Measurements from ENCODE around the gene JARID2. TPM values are rescaled to one million over a fixed set of nuclear protein-coding genes. Genes with fewer than 3 reads are reported as not detected.

Gene JARID2
- polyA plus RNA-seq, 1 of the 3 experiments (the other 2 are of a cell fraction): 3.4 TPM

DNA sequence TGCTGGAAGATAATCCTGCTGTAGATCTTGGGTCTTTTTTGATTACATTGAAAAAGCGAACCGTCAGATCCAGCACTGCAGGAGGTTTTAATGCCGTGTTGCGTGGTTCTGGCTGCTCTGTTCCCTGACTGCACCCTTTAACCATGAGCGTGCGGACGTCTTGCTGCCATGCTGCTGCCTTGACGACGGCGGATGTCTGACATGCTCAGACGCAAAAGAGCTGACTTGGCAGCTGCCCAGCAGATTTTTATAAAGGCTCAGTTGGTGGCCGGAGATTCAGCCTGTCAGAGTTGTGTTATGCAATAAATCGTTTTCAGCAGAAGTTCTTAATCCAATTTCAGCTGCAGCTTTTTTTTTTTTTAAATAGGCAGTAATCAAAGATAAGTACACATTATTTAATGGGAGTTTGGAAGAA, 119.4 kb downstream of the JARID2 start:
- peaks cover 20% of the 10 kb centered on the region for H3K79me2 ChIP-seq (ENCODE audit: insufficient read depth)
- H3K27ac ChIP-seq (ENCODE audit: low read depth in 2 of 2, low read length in 1 of 2): peak overlapping the region in 1 of 2 experiments; percentile 26; a peak in 2 of 4 replicates
- H3F3A ChIP-seq (replicated peaks; ENCODE audit: insufficient read depth): peaks cover 8% of the 10 kb centered on the region
- H2AFZ ChIP-seq (ENCODE audit: low read depth): no peak overlapping the region
- H3K9me3 ChIP-seq: no peaks in the 10 kb centered on the region
- POLR2A ChIA-PET: no interaction called here
- H4K20me1 ChIP-seq (ENCODE audit: insufficient read depth): peaks cover 13% of the 10 kb centered on the region
- 12% methylated on average over 10 of the region's 13 CpGs for WGBS (ENCODE audit: low lambda C conversion rate)
- H3K9me2 ChIP-seq: no peaks in the 10 kb centered on the region
- H3K4me3 ChIP-seq (ENCODE audit: low read depth in 2 of 2, low read length in 1 of 2): no peak overlapping the region
- no peaks in the 10 kb centered on the region for H3K36me3 ChIP-seq (replicated peaks in 1 of 2; ENCODE audit: control insufficient read depth in 1 of 2, insufficient read depth in 2 of 2, low read length in 1 of 2)
- H3K4me1 ChIP-seq (ENCODE audit: control insufficient read depth in 1 of 2, insufficient read depth in 2 of 2, low read depth in 1 of 2, low read length in 1 of 2): peaks cover 27 to 41% of the 10 kb centered on the region in 2 experiments
- H3K4me2 ChIP-seq: peak overlapping the region; percentile 52
- no peak overlapping the region for H3K9ac ChIP-seq
- H3K27me3 ChIP-seq (ENCODE audit: insufficient read depth): no peaks in the 10 kb centered on the region
- peak; percentile 69 for DNase-seq
- CTCF ChIA-PET: interaction anchor here (0.7 kb wide), 1 partner anchor 122 kb away, joined by 3 read pairs; no protein-coding TSS in a partner anchor
- TF ChIP-seq EP300 (IDR thresholded peaks at IDR 0.05; ENCODE audit: borderline replicate concordance in 1 of 2, low read depth in 1 of 2, low read length in 1 of 2) (peak in 1 of 2 experiments; percentile 48; a peak in 1 of 4 replicates), GABPA (IDR thresholded peaks at IDR 0.05; ENCODE audit: low read depth) (no peak), POLR2AphosphoS5 (IDR thresholded peaks at IDR 0.05; ENCODE audit: low read depth, low read length) (no peak), NFIC (IDR thresholded peaks at IDR 0.05; ENCODE audit: borderline replicate concordance) (peak; percentile 70), RXRA (IDR thresholded peaks at IDR 0.05; ENCODE audit: borderline replicate concordance, low read depth) (no peak), USF1 (IDR thresholded peaks at IDR 0.05; ENCODE audit: borderline replicate concordance, low read depth) (no peak), JUND (IDR thresholded peaks at IDR 0.05) (no peak), FOXM1 (IDR thresholded peaks at IDR 0.05; ENCODE audit: low read depth) (no peak), TAF1 (IDR thresholded peaks at IDR 0.05; ENCODE audit: borderline replicate concordance, low read depth, low read length) (no peak), REST (IDR thresholded peaks at IDR 0.05; ENCODE audit: low read depth, low read length) (no peak), TEAD4 (IDR thresholded peaks at IDR 0.05; ENCODE audit: borderline replicate concordance, insufficient read depth) (no peak), ZBTB33 (IDR thresholded peaks at IDR 0.05; ENCODE audit: borderline replicate concordance, low read depth) (no peak), RCOR1 (IDR thresholded peaks at IDR 0.05; ENCODE audit: low read length) (peak; percentile 39; the same call in 1 of the 2 replicates), EZH2phosphoT487 (IDR thresholded peaks at IDR 0.05; ENCODE audit: borderline replicate concordance, low read depth) (no peak), FOSL2 (IDR thresholded peaks at IDR 0.05; ENCODE audit: borderline replicate concordance, low read depth) (no peak), NRF1 (IDR thresholded peaks at IDR 0.05; ENCODE audit: low read depth, low read length) (no peak), ELF1 (IDR thresholded peaks at IDR 0.05) (no peak), SIN3A (IDR thresholded peaks at IDR 0.05; ENCODE audit: borderline replicate concordance, low read depth, low read length) (0 out of 2 replicates have a peak, but pooled peaks have one; percentile 15), FOXJ3 (CRISPR knock-in tag; IDR thresholded peaks at IDR 0.05) (no peak), USF2 (IDR thresholded peaks at IDR 0.05; ENCODE audit: borderline replicate concordance, low read depth, low read length) (no peak), TCF12 (IDR thresholded peaks at IDR 0.05) (peak; percentile 54), MXI1 (IDR thresholded peaks at IDR 0.05; ENCODE audit: low read depth, low read length) (peak; percentile 90), YY1 (IDR thresholded peaks at IDR 0.05; ENCODE audit: low read depth) (no peak), RAD21 (IDR thresholded peaks at IDR 0.05; ENCODE audit: low read length) (no peak), SMC3 (IDR thresholded peaks at IDR 0.05; ENCODE audit: low read depth, low read length) (no peak)
- TF ChIP-seq, protein P1, sequence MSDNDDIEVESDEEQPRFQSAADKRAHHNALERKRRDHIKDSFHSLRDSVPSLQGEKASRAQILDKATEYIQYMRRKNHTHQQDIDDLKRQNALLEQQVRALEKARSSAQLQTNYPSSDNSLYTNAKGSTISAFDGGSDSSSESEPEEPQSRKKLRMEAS (IDR thresholded peaks at IDR 0.05; ENCODE audit: low read depth): peak; percentile 72
- TF ChIP-seq, protein P2, sequence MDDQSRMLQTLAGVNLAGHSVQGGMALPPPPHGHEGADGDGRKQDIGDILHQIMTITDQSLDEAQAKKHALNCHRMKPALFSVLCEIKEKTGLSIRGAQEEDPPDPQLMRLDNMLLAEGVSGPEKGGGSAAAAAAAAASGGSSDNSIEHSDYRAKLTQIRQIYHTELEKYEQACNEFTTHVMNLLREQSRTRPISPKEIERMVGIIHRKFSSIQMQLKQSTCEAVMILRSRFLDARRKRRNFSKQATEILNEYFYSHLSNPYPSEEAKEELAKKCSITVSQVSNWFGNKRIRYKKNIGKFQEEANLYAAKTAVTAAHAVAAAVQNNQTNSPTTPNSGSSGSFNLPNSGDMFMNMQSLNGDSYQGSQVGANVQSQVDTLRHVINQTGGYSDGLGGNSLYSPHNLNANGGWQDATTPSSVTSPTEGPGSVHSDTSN (IDR thresholded peaks at IDR 0.05): peak; percentile 66

All from SK-N-SH (cell line).